NCI-H345 treated with DMSO at 0.1 percent for 48 hours (cell line): Measurements from ENCODE around the gene ANXA5.
"Not testable (repeated sequence)": the region's sequence is repeated elsewhere in the genome, so short reads cannot be mapped to it uniquely, and the experiment has no call there.

ENCODE experiments used
- DNase-seq: peaks from one replicate; lab custom pipeline; 2025; ENCODE audit not compliant: unreplicated experiment; lab: John Stamatoyannopoulos, UW

Gene ANXA5

GRCh38 chr4:121696581-121697461 lies at the start of gene ANXA5:
ANXA5 (minus strand) TSS chr4:121696980; CDS start chr4:121696589, 391 bp downstream.
- DNase-seq = peak; percentile 30

DNA sequence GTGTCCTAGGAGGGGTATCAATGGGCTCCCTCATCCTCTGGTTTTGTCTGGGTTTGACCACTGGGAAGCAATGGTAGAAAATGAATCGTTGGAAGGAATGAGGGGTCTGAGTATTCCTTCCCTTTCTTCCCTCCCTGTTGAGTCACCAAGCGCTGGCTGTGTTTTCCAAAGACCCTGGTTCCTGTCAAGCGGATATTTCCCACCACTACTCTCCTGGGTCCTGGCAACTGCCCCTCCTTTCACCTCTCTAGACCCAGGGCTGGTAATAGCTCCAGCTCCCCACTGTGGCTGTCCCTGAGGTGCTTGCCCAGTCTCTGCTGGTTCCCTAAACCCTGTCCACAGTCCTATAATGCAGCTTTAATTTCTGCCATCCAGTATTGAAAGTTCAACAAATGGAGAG lies 46.0 kb upstream of the ANXA5 start:
- no peak for DNase-seq

- DNase-seq = peak; percentile 52
Observed at GRCh38 chr4:121741751-121742150, 45.0 kb upstream of the ANXA5 start.

- DNase-seq = no peak
Observed at GRCh38 chr4:121740796-121741409, 44.1 kb upstream of the ANXA5 start.

GRCh38 chr4:121739575-121739974 lies 42.8 kb upstream of the ANXA5 start:
- DNase-seq = no peak

GRCh38 chr4:121738780-121739535 lies 42.2 kb upstream of the ANXA5 start:
- no peak for DNase-seq

DNA sequence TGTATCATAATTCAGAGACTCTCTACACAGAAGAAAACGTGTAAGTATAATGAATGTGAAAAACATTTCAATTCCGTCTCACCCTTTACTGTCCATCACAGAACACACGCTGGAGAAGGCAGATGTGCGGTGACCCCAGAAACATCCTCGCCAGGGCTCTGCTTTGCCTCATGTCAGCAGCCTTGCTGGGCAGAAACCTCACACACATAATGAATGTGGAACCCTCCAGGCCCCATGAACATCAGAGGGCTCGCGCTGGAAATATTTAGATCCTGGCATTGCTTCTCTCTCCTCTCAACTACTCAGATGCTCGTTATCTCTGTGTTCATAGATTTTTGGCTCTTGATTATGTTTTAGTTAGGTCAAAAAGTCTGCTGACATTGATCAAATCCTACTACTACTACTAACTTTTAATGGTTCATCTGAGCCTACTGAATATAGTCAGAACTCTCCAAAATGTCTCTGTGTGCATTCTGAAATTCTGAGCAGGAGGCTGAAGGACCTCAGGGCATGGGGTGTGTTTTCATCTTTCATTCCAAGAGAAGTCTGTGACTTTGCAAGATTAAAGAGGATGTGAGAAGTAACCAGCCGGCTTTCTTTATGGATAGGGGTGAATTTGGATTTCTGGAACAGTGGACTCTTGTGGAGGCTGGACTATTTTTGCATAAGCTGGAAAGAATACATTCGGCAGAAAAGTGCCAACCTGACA lies 41.2 kb upstream of the ANXA5 start:
- DNase-seq = no peak

GRCh38 chr4:121736735-121737351 lies 40.1 kb upstream of the ANXA5 start:
- DNase-seq = peak; percentile 6

DNA sequence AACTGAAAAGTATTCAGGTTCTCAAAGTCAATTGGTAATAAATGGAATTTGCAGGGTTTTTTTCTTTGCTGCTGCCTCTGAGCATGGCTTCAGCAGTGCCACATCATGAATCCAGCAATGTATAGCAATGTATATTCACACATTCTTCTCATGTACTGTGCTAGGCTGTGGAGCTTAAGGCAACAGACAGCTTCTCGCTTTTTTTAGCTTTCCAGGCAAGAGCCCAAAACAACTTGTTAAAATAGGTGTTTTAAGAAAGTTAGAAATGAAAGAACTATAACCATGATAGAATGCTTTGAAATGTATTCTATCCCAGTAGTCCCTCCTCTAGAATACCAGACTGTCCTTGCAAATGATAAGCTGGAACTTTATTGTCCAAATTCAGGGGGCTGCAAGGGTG lies 37.8 kb upstream of the ANXA5 start:
- DNase-seq = no peak

GRCh38 chr4:121733942-121734341 lies 37.2 kb upstream of the ANXA5 start:
- DNase-seq = no peak

DNA sequence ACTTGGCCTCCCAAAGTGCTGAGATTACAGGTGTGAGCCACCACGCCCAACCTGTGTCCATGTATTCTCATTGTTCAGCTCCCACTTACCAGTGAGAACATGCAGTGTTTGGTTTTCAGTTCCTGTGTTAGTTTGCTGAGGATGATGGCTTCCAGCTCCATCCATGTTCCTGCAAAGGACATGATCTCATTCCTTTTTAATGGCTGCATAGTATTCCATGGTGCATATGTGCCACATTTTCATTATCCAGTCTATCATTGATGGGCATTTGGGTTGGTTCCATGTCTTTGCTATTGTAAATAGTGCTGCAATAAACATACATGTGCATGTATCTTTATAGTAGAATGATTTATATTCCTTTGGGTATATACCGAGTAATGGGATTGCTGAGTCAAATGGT lies 33.0 kb upstream of the ANXA5 start:
- DNase-seq = not testable (repeated sequence)

DNA sequence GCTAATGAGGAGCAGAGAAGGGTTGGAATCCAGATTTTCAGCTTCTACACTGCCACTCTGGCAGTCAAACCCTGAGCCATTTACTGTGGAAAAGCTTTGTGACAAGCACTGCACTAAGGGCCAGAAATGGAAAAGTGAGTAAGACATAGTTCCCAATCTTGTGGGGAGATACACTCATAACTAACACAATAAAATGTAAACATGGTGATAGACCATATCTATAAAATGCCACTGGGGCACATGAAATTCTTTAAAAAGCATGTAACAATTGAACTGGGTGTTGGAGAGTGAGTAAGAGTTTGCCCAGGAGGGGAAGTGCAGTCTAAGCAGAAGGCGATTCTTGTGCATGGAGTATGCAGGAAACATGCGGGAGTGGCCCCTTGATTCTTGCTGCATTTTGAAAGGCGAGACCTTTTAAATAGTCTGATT lies 32.0 kb upstream of the ANXA5 start:
- no peak for DNase-seq

- no peak for DNase-seq
Observed at GRCh38 chr4:121728066-121728465, 31.3 kb upstream of the ANXA5 start.

GRCh38 chr4:121726642-121727268 lies 30.0 kb upstream of the ANXA5 start:
- peak; percentile 4 for DNase-seq

- DNase-seq = no peak
Observed at GRCh38 chr4:121724671-121725070, 27.9 kb upstream of the ANXA5 start.

DNA sequence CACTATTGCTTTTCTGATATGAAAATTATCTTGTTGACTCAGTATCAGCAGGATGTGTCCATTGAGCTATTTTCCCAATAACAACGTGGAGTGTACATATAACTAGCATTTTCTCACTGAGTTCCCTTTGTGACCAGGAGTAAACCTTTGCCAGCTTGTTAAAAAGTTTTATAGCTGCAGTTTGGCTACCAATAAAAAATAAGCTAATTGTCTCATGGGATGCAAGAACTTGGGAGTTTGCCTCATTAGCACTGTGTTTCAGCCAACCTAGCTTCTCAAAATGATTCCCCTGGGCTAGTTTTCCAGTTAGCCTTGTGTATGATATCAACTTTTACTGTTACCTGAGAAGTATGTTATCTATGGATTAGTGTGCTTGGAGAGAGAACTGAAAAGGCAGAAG lies 24.9 kb upstream of the ANXA5 start:
- DNase-seq = no peak

DNA sequence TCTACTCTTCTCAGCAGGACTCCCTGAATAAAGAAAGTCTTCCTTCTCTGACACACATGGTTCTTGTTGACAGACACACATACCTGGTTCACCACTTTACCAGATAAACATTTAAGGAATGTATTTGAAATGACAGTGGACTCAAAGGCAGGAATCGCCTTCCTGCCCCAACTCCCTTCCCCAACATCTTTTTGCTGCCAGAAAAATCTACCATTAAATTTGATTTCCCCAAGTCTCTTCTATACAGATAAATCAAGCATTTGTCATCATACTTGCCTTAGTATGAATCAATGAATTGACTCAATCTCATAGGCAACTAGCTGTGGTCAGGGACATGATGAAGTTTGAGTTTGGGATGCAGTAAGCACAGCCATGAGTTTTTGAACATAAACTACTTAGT lies 23.3 kb upstream of the ANXA5 start:
- no peak for DNase-seq

GRCh38 chr4:121717680-121718237 lies 21.0 kb upstream of the ANXA5 start:
- DNase-seq = no peak

- DNase-seq = no peak
Observed at GRCh38 chr4:121714548-121714947, 17.8 kb upstream of the ANXA5 start.

DNA sequence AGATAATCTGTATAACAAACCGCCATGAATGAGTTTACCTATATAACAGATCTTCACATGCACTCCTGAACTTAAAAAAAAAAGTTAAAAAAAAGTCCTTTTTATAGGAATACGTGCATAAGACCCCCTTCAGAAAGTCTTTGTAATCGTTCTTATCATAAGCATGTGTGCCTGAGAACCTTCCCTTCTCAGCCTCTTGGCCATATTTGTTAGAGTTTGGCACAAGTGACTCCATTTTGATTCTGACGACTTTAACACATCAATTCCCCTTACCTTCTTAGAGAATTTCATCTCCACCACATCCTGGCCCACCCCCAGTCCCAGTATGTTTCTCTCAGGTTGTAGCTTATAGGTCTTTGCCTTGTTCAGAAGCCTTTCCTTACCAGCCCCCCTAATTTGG lies 16.0 kb upstream of the ANXA5 start:
- DNase-seq = no peak
